ENCODE measurements around the gene RAP1GAP2.

Gene RAP1GAP2

DNA sequence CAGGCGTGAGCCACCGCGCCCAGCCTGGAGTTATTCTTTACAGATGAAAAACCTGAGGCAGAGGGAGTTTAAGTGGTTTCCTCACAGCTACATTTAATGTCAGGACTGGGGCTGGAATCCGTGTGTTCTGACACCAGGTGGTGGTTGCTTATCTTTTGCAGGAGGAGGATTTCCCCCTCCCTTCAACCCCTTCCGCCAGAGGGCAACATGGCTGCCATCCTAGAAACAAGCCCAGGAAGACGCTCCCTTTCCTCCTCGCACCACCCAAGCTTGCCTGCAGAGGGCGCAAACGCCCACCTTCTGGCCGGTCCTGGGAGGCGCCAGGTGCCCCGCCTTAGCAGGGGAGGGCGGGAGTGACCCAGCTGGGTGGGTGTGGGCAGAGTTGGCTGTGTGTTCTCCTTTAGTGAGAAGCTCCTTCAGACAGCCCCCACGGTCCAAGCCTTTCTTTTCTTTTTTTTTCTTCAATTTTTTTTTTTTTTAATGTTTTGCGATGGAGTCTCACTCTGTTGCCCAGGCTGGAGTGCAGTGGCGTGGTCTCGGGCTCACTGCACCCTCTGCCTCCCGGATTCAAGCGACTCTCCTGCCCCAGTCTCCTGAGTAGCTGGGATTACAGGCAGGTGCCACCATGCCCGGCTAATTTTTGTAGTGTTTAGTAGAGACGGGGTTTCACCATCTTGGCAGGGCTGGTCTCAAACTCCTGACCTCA, 9.9 kb upstream of the RAP1GAP2 start:
- peak; percentile 72 to 79 for DNase-seq (ENCODE audit: low read depth in 2 of 2)

DNA sequence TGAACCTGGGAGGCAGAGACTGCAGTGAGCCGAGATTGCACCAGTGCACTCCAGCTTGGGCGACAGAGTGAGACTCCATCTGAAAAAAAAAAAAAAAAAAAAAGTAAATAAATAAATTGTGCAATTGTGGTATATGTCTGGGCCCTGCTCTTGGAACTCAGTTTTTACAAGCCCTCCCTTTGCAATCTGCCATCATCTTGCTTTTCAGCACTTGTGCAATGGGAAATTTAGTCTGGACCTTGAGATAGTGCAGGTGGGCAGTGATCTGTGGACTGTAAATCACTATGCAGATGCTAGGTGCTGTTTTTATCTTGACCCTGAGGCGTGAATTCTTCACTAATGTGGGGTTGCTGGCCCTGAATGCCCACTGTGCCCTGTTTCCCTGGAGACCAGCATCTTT, 6.5 kb upstream of the RAP1GAP2 start:
- DNase-seq (ENCODE audit: low read depth in 2 of 2): no peak

DNA sequence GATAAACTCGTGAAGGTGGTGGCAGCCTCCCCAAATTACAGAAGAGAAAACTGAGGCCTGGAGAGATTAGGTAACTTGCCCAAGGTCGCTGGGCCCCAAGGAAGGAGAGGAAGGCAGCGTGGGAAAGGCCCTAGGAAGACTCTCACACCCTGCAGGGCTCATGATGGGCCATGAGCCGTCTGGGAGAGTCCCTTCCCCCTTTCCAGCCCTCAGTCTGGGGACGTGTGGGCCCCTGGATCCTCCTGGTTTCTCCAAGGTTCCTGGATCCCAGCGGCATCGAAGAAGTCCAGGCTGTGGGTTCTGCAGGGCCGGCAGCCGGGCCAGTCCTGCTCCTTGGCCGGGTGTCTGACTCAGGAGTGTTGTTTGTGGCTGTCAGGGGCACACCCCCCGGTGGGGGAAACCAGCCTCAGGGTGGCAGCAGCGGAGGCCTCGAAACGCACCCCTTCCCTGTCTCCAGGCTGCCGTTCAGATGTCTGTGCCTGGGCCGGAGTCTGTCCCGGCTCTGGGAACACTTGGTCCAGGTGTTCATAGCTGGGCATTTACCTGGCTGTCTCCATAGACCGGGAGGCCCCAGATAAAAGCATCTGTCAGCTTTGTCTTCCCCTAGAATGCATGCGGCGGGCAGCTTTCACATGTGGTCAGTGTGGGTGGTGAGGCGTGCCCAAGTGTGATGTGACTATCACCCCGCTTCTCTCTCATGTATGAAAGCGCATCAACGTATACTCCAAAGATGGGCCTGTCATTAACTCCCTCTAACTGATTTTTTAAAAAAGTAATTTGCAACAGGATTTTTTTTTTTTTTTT, 3.7 kb upstream of the RAP1GAP2 start:
- DNase-seq (ENCODE audit: low read depth in 2 of 2): peak in 1 of 2 donors; percentile 66

DNA sequence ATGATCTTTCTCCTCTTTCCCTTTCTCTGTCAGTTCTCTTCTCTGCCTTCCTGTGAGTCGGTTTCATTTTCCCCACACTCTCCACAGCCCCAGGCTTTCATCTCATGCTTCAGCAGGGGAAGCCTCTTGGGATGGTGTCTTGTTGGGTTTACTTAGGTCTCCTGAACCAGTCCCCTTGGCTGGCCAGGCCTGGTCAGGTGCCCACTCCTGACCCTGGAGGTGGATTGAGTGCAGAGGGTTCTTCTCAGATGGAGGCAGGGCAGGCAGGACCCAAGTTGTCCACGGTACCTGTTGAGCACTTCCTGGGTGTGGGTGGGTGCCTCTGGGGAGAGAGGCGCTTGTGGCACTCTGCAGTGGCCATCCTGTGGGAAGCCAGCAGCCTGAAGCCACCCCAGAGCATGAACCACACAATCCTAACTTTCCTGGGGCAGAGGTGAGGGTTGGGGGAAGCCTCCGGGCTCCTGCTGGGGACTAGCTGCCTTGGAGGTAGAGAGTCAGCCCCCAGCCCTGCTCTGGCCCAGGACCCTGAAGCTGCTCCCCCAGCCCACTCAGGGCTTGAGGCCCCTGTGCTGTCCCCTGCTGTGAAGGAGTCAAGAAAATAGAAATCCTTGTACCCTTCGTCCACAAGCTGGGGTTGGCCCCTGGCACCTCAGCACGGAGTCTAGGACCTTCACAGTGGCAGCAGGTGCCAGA, 2.0 kb upstream of the RAP1GAP2 start:
- no peak for DNase-seq (ENCODE audit: low read depth in 2 of 2)

DNA sequence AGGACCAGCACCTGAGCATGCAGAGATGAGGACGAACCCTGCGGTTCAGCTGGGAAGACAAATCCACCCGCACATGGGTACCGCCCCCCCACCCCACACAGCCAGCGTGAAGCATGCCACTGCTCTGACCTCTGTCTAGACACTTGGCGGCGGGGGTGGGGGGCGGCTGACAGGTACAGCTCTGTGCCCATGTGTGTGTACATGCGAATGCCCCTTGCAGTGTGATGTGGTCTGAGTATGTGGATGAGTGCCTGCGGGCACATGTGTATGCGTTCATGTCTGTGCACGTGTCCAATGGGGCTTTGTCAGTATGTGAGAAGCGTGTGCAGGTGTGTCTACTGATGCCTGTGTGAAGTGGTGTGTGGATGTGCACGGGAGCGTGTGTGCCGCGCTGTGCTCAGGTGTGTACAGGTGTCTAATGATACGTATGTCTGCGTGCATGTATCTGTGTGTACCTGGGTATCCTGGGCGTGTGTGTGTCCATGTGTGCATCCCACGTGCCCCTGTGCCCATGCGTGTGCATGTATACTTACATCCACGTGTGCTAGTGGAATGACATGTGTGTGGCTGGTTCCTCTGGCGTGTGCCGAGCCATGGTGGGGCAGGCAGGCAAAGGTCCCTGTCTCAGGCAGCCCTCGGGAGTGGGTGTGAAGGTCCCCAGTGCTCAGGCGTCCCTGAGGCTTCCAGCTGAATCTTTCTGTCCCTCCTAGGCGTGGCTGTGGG, 636 bp upstream of the RAP1GAP2 start:
- no peak for DNase-seq (ENCODE audit: low read depth in 2 of 2)

DNA sequence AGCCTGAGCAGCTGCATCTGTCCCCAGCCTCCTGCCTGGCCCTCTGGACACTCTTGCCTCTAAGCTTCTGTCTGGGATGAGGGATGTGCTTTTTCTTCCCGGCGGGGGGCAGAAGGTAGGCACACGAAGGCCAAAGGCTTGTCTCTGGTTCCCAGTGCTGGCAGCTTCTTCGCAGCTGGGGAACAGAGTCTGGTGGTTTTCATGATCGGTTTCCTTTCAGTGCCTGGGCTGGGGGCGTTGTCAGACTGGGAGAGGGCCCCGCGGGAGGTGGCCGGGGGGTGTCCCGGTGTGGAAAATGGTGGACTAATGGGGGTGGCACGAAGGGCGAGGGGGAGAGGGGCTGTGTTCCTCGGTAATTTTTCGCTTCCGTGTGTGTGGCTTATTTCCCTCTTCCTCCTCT, 988 bp downstream of the RAP1GAP2 start:
- DNase-seq (ENCODE audit: low read depth in 2 of 2): no peak

DNA sequence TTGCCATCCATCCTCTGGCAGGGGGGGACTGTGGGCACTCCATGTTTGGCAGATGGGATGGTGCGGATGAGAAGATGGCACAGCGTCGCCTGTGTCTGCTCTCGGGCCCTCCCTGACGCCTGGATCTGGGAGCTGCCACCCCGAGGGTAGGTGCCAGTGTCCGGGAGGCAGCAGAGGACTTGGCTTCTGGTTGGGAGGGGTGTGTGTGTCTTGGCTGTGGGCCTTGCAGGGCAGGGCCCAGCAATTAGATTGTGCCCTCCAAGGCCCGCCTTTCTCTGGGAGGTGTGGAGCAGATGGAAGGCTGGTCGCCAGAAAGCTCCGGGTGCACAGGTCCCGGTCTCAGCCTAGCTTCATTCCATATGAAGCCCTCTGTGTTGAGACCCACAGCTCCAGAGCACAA, 1.4 kb downstream of the RAP1GAP2 start:
- no peak for DNase-seq (ENCODE audit: low read depth in 2 of 2)

DNA sequence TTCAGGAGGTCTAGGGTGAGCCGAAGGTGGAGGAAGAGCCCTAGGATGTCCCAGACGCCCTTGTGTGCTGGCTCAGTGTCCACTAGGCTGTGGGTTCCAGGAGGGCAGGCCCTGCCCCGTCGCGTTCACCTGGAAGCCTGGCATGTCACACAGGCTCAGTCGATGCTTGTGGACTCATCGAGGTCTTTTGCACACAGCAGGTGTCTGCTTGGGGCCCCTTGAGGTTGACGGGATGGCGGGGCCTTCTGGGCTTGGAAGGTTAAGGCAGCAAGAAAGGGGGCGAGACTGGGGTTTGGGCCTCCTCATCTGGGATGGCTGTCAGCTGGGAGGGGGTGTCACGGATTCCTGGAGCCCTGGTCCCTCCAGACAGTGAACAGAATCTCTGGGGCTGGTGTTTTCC, 1.9 kb downstream of the RAP1GAP2 start:
- no peak for DNase-seq (ENCODE audit: low read depth in 2 of 2)

DNA sequence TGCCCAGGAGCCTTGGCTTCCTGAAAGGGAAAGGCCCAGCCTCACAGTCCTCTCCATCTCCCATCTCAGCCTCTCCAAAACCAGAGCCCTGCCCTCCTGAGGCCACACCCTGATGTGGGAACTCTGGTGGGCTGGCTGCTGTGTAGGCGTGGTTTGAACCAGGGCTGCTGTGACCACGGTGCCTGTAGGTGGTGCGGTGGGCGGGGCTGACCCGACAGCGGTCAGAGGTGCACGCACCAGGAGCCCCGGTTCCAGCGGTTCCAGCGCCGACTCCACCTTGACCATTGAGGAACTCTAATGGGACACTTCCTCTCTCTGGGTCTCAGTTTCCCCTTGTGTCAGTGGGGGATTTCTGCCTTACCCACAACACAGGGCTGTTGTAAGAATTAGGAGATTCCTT, 2.4 kb downstream of the RAP1GAP2 start:
- no peak for DNase-seq (ENCODE audit: low read depth in 2 of 2)

DNA sequence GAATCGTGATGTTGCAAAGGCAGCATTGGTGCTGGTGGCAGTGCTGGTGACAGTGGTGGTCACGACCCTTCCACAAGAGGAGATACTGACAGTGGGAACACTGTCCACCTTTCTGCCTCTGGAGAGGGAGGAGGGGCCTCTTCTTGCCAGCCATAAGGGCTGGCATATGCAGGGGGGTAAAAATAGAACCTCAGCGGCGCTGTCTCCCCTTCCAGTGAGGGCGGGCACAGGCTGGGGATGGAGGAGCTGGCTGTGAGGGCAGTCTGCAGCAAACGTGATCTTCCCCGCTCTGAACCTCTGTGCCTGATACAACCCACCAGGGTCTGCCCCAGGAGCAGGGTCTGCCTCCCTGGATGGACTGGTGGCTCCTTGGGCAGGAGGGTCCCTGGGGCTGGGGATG, 3.4 kb downstream of the RAP1GAP2 start:
- no peak for DNase-seq (ENCODE audit: low read depth in 2 of 2)

DNA sequence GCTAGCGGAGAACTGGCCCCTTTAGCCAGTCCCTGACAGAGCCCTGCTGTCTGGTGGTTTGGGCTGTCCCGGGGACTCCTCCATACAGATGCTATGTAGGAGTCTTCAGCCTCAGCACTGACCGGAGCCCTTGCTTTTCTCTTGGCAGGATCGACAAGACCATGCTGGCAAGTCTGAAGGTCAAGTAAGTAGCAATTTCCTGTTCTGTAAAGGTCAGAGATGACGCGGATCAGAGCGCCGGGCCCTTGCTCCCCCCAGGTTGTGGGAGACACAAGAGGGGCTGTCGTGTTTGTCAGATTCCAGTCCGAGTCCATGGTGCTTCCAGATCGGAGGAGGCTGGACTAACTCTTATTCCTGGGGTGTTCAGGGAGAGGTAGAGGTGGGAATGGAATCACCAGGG, 4.1 kb downstream of the RAP1GAP2 start:
- no peak for DNase-seq (ENCODE audit: low read depth in 2 of 2)

DNA sequence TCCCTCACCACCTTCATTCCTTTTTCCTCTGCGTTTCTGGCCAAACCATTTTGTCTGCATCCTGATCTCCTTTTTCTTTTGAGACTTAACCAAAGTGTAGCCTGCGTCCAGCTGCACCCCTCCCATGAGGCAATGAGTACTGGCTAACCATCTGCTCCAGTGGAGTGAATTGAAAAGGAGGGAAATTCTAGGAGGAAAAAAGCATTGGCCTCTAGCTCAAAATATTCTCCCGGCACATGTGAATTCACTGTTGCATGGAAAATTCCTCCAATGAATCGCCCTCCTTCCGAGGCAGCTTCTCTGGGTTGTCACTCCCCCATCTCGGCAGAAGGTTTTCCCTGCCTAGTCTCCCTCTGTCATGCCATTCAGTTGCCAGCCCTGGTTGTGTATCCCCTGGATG, 5.6 kb downstream of the RAP1GAP2 start:
- no peak for DNase-seq (ENCODE audit: low read depth in 2 of 2)

DNA sequence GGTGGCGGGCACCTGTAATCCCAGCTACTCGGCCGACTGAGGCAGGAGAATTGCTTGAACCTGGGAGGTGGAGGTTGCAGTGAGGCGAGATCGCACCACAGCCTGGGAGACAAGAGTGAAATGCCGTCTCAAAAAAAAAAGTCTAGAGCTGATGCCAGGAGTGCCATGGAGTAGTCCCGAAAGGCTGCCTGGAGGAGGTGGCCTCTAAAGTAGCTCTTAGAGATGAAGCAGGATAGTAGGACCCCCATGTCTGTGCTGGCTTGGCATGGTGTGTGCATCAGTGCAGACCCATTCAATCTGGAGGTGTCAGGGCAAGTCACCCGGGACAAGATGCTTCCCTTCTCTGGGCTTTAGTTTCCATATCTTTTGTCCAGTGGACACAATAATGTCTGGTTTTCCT, 6.3 kb downstream of the RAP1GAP2 start:
- no peak for DNase-seq (ENCODE audit: low read depth in 2 of 2)

DNA sequence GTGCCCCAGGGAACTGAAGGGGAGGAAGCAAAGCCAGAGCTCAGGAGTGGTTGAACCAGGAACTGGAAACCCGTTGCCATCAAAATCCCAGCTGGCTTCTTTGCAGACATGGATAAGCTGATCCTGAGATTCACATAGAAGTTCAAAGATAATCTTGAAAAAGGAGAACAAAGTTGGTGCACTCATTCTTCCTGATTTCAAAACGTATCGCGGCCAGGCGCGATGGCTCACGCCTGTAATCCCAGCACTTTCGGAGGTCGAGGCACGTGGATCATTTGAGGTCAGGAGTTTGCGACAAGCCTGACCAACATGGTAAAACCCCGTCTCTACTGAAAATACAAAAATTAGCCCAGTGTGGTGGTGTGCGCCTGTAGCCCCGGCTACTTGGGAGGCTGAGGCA, 7.1 kb downstream of the RAP1GAP2 start:
- DNase-seq (ENCODE audit: low read depth in 2 of 2): no peak

DNA sequence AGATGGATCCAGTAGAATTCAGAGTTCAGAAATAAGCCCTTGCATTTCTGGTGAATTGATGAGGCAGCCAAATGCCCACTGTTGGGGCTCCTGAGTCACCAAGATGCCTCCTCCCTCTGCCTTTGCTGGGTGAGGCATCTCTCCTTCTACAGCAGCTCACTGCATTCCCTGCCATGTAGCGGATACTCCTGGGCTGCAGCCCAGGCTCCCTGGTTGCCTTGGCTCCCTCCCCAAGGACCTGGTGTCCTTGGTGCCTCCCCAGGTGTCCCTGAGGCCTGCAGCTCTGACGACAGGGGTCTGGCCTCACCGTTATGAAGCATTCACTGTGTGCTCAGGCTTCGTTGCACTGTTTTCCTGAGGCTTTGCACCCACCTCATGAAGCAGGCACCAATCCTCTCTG, 7.7 kb downstream of the RAP1GAP2 start:
- DNase-seq (ENCODE audit: low read depth in 2 of 2): no peak

DNA sequence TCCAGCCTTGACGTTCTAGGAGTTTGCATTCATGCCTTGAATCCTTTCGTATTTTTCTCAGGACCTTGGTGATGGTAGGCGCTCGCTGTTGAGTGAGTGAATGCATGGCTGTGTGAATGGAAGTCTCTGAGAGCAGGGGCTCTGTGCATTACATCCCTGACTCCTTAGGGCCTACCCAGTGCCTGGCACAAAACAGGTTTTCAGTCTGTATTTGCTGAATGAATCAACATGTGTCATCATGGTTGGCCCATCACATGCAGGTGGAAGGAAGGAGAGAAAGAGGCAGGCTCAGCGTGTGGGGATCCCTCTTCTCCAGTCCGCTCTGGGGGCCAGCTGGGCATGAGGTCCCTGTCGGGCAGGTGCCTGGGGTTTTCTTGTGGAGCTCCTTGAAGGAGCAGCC, 8.7 kb downstream of the RAP1GAP2 start:
- DNase-seq (ENCODE audit: low read depth in 2 of 2): no peak

DNA sequence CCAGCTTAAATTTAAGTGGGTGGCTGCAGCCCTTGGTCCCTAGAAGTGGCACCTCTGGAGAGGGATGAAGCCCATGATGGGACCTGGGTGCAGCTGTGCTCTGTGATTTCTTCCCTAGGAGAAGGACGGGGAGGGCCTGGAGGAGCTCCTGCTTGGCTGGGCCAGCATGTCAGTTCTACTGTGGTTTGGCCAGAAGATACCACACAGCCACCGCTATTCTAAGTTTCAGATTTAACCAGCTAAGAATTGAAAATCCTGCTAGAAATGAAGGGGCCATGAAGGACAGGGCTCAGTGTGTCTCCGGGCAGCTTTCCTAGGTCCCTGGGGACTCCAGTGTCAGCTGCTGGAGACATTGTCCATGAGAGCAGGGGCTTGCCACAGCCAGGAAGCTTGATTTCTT, 9.7 kb downstream of the RAP1GAP2 start:
- no peak for DNase-seq (ENCODE audit: low read depth in 2 of 2)

DNA sequence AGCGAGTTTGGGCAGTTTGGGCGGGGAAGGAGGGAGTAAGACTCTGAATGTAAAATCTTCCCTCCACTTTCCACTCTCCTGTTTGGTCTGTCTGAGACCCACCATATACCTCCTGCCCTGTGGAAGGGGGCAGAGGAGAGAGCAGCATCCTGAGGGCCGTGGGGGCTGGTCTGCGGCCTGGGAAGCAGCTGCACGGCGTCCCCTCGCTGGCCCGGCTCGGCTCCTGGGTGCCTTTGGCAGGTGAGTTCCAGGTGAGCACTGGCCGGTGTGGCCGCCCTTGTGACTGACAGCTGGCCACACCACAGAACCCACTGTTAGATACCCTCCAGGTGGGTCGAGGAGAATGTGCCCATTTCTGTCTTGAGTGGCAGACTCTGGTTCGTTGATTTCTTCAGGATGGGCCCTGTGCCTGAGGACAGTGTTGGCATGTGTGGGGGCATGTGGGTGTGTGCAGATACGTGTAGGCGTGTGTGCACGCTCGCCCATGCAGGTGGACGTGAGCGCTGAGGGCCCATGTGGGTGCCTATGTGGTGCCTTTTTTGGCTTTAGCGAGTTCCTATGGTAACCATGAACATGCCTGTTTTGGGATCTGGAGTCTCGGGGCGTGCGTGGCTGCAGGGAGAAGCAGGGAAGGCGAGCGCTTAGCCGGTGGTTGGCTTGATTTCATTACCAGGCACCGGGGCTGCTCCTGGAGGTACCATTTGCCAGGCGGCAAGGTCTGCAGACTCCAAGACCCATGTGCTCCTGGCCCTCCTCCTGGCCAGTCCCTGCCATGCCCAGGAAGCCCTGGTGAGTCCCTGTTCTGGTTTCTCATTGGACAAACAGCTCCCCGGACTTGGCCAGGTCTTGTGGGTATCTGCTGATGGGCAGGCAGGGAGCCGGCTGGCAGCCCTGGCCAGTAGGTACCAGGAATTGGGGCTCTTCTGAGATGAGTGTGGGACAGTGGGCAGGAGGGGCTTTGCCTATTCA, 12.4 kb downstream of the RAP1GAP2 start:
- DNase-seq (ENCODE audit: low read depth in 2 of 2): no peak

DNA sequence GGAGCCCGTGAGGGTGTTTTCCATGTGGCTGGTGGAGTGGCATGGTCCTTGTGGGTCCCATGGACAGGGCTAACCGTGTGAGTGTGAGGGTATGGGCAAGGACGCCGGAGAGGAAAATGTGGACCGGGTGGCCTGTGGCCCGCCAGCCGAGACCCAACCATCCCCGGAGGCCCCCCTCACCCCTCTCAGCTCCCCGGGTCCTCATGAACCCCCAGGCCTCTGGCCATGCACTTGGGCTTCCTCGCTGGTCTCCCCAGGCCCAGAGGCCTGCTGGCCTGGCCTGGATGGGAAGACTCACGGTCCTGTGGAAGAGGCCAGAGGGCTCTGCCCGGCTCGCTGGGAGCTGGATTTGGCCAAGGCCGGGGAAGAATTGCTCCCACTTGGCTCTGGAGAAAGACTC, 13.1 kb downstream of the RAP1GAP2 start:
- no peak for DNase-seq (ENCODE audit: low read depth in 2 of 2)

DNA sequence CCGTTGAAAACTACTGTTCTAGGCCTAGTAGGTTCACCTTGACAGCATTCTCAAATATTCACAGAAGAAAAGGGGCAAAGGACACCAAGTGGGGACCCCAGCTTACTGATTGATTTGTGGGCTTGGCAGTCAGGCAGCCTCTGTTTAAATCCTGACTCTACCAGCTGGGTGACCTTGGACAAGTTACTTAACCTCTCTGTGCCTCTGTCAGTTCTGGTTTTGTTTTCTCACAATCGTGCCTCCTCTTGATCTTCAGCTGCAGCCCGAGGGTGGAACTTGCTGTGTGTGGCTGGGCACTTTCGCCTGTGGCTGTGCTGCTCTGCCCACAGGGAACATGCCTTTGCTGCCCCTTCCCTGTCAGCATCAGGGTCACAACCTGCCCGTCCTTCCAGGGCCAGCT, 17.8 kb downstream of the RAP1GAP2 start:
- no peak for DNase-seq (ENCODE audit: low read depth in 2 of 2)
